HCT116 (cell line): ENCODE results near the gene OTUD3.

Experiments
- CTCF ChIP-seq, 3 experiments: fragments of 200-600 bp in 1 of 3; sonication (generic) in 1 of 3; IDR thresholded peaks in 2 of 3; conservative IDR thresholded peaks in 1 of 3; 2 replicates each; pipeline ENCODE4 v1.5.1; 2012 to 2017; ENCODE audit warnings: low read depth in 2 of 3, low read length in 2 of 3, antibody characterized with exemption in 1 of 3, borderline replicate concordance in 1 of 3, control low read depth in 1 of 3, mild to moderate bottlenecking in 1 of 3, mixed read lengths in 1 of 3, mixed run types in 1 of 3, moderate library complexity in 1 of 3; ENCODE audit not compliant: insufficient read depth in 1 of 3
- EZH2 ChIP-seq: fragments of 200-600 bp; sonication (generic); IDR thresholded peaks from 2 replicates; pipeline ENCODE4 v1.6.1; 2017; ENCODE audit warnings: antibody characterized with exemption, mixed run types
- POLR2A ChIP-seq: IDR thresholded peaks from 2 replicates; pipeline ENCODE4 v1.7.0; 2011; ENCODE audit warnings: borderline replicate concordance; ENCODE audit not compliant: insufficient read depth, insufficient read length; ENCODE audit errors: extremely low read depth
- RAD21 ChIP-seq: IDR thresholded peaks from 2 replicates; pipeline ENCODE4 v1.6.1; 2012; ENCODE audit warnings: low read depth, mild to moderate bottlenecking
- REST ChIP-seq: IDR thresholded peaks from 2 replicates; pipeline ENCODE4 v1.6.1; 2012; ENCODE audit warnings: low read depth
- ZFX ChIP-seq: fragments of 450-650 bp; IDR thresholded peaks from 2 replicates; pipeline ENCODE4 v1.6.1; 2017

GRCh38 chr1:19866758-19867157, 15.4 kb upstream of the OTUD3 start:
- TF ChIP-seq EZH2 (no peak), CTCF (IDR thresholded peaks at IDR 0.05 in 2 of 3, conservative IDR thresholded peaks at IDR 0.05 in 1 of 3; ENCODE audit: borderline replicate concordance in 1 of 3, insufficient read depth in 1 of 3, low read depth in 2 of 3, low read length in 2 of 3) (no peak), POLR2A (no peak), REST (no peak), RAD21 (no peak), ZFX (no peak)
